Measurements from ENCODE around the gene BBX. TPM values are rescaled to one million over a fixed set of nuclear protein-coding genes. Genes with fewer than 3 reads are reported as not detected.
"Not testable (repeated sequence)": the region's sequence is repeated elsewhere in the genome, so short reads cannot be mapped to it uniquely, and the experiment has no call there.

The BBX gene
- total RNA-seq, 1 donor from 2014 or later: 141 TPM

- DNase-seq (ENCODE audit: low read depth): no peak
Observed at GRCh38 chr3:107542665-107543064, 19.9 kb downstream of the BBX start.

- peak; percentile 37 for DNase-seq (ENCODE audit: low read depth)
Observed at GRCh38 chr3:107543666-107544065, 20.9 kb downstream of the BBX start.

DNA sequence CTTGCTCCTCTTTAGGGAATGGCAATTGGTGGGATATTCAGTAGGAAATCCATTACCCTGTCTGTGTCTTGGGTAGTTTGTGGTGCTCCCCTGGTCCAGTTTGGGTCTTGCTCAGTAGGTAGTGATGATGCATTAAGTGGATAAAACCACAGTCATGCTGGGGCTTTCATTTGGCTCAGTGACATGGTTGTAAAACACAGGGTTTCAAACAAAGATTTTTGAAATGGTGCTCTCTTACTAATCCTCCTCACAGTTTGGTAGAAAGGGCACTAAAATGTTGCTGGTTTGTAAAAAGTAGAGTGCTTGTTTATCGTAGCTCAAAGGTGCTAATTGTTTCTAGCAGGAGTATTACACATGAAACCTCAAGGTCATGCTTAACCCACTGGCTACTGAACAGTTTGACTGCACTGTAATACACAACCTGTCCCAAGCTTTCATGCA lies 22.9 kb downstream of the BBX start:
- DNase-seq (ENCODE audit: low read depth): peak; percentile 53

DNA sequence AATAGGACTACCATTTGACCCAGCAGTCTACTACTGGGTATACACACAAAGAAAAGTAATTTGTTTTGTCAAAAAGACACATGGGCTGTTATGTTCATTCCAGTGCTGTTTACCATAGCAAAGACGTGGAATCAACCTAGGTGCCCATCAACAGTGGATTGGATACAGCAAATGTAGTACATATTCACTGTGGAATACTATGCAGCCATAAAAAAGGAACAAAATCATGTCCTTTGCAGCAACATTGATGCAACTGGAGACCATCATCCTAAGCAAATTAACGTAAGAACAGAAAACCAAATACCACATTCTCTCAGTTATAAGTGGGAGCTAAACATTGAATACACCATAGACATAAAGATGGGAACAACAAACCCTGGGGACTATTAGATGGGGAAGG lies 25.8 kb downstream of the BBX start:
- DNase-seq (ENCODE audit: low read depth): no peak

DNA sequence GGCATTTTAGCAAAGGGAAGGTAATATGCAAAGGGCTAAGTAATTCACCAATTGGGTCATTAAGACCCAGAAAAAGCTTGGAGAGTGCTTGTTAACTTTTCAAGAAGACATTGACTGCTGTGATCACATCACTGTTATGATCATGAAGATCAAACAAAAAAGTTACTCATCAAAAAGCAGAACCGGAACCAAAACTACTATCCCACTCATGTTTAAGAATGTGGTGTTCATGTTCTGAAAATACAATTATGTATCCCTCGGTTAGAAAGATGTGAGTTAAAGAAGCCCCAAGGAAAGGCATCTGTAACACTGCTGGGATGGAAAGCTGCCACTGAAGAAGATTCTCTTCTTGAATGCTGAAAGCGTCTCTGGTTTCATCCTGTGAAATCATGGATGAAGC lies 32.6 kb downstream of the BBX start:
- DNase-seq (ENCODE audit: low read depth): no peak

DNA sequence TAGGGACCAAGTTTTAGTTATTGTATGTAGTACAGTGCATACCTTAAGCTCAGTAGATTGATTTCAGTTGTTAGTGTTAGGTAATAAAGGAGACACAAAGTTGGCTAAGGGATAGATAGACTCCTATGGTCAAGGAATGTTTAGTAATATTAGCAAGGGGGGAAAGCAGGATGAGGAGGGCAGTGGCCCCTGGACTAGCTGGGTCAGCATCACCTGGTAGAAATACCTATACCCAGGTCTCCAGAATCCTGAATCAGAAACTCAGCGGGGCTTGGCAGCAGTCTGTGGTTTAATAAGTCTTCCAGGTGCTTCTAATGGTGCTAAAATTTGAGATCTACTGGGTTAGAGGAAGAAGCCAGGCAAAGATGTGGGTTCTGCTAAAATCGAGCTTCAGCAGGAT lies 35.0 kb downstream of the BBX start:
- no peak for DNase-seq (ENCODE audit: low read depth)

GRCh38 chr3:107560166-107560565 lies 37.4 kb downstream of the BBX start:
- DNase-seq (ENCODE audit: low read depth): no peak

DNA sequence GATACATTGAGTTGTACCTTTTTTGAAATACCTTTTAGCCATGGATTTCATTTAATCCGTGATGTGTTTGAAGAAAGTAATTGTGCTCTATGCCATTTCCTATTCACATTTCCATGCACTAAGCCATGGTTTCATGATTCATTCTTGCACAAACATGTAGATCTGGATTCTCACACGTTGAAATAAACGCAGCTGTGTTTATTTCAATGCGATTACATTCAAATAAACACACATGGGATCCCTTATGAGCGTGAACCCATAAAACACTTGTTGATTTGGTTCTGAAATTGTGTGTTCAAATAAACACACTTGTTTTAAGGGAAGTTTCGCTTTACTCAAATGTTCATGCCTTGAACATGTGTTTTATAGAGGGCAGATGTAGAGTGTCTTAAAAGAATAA lies 39.2 kb downstream of the BBX start:
- DNase-seq (ENCODE audit: low read depth): no peak

DNA sequence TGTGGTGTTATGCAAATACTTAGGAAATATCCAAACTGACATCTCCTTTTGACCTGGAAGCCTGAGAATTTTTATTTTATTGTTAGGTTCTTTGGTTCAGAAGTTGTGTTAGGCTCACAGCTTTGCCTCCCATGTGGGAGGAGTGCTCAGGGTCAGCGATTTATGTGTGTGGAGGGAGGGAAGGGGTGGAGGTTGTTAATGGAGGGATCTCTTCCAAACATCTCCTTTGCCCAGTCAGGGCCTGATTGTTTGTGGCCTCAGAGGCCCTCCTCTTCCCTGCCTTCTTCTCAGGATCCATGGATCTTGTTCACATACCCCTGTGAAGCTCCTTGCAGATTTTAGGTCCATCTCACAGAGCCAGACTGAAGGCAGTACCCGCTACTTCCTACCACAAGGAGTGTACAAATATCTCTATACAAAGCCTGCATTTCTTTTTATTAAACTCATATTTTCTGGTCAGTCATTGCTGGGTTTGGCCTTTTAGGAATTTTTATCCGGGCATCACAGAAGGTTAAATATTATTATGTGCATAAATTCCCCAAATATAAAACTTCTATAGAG lies 40.3 kb downstream of the BBX start:
- no peak for DNase-seq (ENCODE audit: low read depth)

GRCh38 chr3:107565244-107565643 lies 42.5 kb downstream of the BBX start:
- DNase-seq (ENCODE audit: low read depth): not testable (repeated sequence)

- DNase-seq (ENCODE audit: low read depth): not testable (repeated sequence)
Observed at GRCh38 chr3:107571089-107571488, 48.3 kb downstream of the BBX start.

- not testable (repeated sequence) for DNase-seq (ENCODE audit: low read depth)
Observed at GRCh38 chr3:107571492-107571891, 48.7 kb downstream of the BBX start.

DNA sequence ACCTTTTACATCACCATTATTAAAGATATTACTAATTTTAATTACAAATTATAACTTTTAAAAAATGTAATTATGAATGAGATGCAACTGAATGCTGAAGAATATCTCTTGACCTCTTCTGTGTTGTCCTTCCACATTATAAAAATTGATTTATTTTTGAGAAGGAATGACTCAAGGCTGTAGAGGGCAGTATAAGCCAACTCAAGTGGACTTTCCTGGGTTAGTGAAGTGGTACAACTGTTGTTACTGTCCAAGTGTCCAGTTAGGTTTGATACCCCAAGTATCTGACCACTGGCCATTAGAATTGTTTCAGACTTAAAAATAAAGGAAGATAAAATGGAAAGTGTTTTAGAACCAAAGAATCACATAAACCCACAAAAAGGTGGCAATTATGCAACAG lies 51.9 kb downstream of the BBX start:
- peak; percentile 63 for DNase-seq (ENCODE audit: low read depth)

DNA sequence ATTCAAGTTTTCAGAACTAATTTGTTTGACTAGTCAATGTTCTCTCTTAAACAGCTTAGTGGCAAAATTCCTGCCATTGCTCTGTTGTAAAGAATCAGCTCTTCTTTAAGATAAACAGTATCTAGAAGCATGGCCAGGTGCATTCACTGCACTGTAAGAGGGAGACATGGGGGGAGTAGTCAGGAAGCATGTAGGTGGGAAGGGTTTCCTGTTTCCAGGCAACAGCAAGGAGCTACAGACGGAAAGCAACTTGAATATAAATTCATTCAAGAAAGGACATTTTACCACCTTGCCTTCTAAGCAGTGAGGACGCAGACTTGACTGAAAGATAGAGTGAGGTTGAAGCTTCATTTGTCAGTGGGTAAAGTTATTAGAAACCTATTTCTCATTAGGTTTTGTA lies 55.3 kb downstream of the BBX start:
- DNase-seq (ENCODE audit: low read depth): no peak

- no peak for DNase-seq (ENCODE audit: low read depth)
Observed at GRCh38 chr3:107578523-107578922, 55.8 kb downstream of the BBX start.

DNA sequence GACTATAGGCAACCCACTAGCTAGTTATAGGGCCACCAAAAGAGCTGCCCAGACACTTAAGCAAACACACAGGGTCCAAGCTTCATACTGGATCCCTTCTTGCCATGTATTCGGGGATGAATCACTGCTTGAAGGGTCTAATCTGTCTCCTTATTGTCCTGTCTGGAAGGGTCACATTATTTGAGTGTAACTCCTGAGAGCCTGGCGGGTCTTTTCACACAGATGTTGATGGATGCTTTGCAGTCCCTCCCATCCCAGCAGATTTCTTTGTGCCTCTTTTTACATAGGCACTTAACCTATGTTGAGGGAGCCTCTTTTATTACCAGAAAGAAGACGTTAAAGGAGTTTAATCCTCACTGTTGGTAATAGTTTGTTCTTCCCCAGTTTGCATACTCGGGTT lies 56.6 kb downstream of the BBX start:
- no peak for DNase-seq (ENCODE audit: low read depth)

DNA sequence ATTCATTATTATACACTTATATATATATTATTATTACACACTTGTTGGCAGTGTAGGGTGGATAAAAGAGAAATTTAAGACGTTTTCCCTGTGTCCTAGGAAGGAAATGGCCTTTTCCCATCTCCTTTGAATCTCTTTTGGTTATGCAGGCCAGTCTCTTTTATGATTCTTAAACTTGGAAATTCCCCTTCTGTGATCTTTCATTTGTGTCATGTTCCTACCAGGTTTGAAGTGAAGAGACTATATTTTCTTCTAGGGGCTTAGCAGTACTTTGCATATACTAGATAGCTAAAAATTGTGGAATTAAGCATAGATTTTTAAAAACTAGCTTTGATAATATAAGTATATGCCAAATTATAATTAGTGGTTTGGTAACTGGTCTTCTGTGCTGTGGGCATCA lies 58.5 kb downstream of the BBX start:
- no peak for DNase-seq (ENCODE audit: low read depth)

- DNase-seq (ENCODE audit: low read depth): peak; percentile 58
Observed at GRCh38 chr3:107588217-107588616, 65.5 kb downstream of the BBX start.

GRCh38 chr3:107589454-107589853 lies 66.7 kb downstream of the BBX start:
- no peak for DNase-seq (ENCODE audit: low read depth)

DNA sequence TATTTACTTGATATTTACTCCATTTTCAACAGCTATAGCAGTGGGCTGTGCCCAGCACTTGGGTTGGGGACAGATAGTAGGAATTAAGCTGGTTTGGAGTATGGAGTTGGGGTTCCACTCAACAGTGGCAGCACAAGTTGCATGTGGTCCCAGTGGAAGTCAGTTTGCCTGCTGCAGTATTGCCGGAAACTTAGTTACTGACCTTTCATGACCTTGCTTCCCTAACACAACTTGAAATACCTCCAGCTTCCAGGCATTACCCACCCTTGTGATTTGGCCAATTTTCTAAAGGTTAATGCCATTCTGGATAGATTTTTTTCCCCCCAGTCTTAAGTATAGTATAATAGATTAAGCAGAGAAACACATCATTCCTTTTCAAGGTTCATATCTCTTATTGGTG lies 68.0 kb downstream of the BBX start:
- no peak for DNase-seq (ENCODE audit: low read depth)

- DNase-seq (ENCODE audit: low read depth): no peak
Observed at GRCh38 chr3:107592073-107592472, 69.3 kb downstream of the BBX start.

DNA sequence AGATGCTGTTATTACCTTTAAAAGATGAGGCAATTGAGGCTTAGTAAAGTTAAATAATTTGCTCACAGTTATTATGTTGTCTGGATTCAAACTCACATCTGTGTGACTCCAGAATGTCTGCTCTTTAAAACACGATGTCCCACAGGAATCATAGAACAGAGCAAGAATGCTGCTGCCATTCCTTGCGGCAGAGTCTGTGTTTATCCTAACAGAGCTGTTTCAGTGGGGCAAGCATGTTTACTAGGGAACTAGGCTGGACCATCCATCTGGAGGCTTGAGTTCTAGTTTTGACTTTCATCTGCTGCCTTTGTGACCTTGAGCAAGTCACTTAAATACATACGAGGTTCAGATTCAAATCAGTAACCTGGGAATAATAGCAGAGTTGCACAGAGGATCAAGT lies 72.1 kb downstream of the BBX start:
- no peak for DNase-seq (ENCODE audit: low read depth)

DNA sequence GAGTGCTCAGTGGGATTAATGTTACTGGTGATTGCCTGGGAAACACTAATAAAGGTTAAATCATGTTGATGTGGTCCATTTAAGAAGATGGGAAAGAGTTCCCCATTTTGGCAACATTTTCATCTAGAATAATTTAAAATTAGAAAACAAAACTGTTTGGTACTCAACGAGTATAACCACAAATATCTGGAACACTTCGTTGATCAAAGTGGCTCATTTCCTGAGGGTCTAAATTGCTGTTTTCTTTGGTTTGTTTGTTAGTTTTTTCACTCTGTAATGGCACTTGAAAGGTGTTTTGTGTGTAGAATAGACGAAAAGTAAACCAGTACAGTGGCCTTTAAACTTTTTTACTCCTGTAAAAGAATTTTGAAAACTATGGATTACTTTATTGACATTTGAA lies 73.9 kb downstream of the BBX start:
- no peak for DNase-seq (ENCODE audit: low read depth)

- peak; percentile 81 for DNase-seq (ENCODE audit: low read depth)
Observed at GRCh38 chr3:107598926-107599771, 76.4 kb downstream of the BBX start.

All from renal cortical epithelial cell (primary cell).